OCI-LY1 (cell line): ENCODE results near the gene COLEC12.

Experiments used
- H2AFZ ChIP-seq: fragments of 200-600 bp; sonication (generic), shearing (Covaris generic); 2 replicates; pipeline ENCODE4 v1.6.0; 2014; ENCODE audit warnings: antibody characterized with exemption, mild to moderate bottlenecking, low read length
- H3F3A ChIP-seq: fragments of 200-600 bp; sonication (generic), shearing (Covaris generic); 2 replicates; pipeline ENCODE4 v1.6.0; 2014; ENCODE audit warnings: mild to moderate bottlenecking, antibody characterized with exemption, low read length, moderate library complexity; ENCODE audit not compliant: insufficient read depth
- H3K27ac ChIP-seq: fragments of 200-600 bp; sonication (generic); 2 replicates; pipeline ENCODE4 v1.5.1; 2014; ENCODE audit warnings: low read length, mixed run types, mild to moderate bottlenecking, low read depth; ENCODE audit not compliant: poor library complexity, severe bottlenecking
- H3K27me3 ChIP-seq: fragments of 200-600 bp; sonication (generic); 2 replicates; pipeline ENCODE4 v1.6.0; 2014; ENCODE audit warnings: antibody characterized with exemption, mild to moderate bottlenecking, low read length, moderate library complexity; ENCODE audit not compliant: insufficient read depth
- H3K36me3 ChIP-seq: fragments of 200-600 bp; sonication (generic); 2 replicates; pipeline ENCODE4 v1.6.1; 2014; ENCODE audit warnings: mild to moderate bottlenecking, antibody characterized with exemption, low read length, moderate library complexity, mixed read lengths; ENCODE audit not compliant: insufficient read depth
- H3K4me1 ChIP-seq: fragments of 200-600 bp; sonication (generic); 2 replicates; pipeline ENCODE4 v1.5.1; 2014; ENCODE audit warnings: mild to moderate bottlenecking, low read length, moderate library complexity; ENCODE audit not compliant: insufficient read depth, severe bottlenecking
- H3K4me2 ChIP-seq: fragments of 200-600 bp; sonication (generic), shearing (Covaris generic); 2 replicates; pipeline ENCODE4 v1.6.1; 2014; ENCODE audit warnings: low read length
- H3K4me3 ChIP-seq: fragments of 200-600 bp; sonication (generic); 2 replicates; pipeline ENCODE4 v1.5.1; 2014; ENCODE audit warnings: low read length, low read depth, mild to moderate bottlenecking, mixed read lengths; ENCODE audit not compliant: poor library complexity, severe bottlenecking
- H3K79me2 ChIP-seq: fragments of 200-600 bp; shearing (Covaris generic); 2 replicates; pipeline ENCODE4 v1.6.1; 2016; ENCODE audit warnings: mixed run types, low read length, mixed read lengths; ENCODE audit not compliant: insufficient read depth
- H3K9ac ChIP-seq: fragments of 200-600 bp; sonication (generic), shearing (Covaris generic); 2 replicates; pipeline ENCODE4 v1.6.1; 2014; ENCODE audit warnings: mild to moderate bottlenecking, low read length, mixed read lengths
- H3K9me2 ChIP-seq: fragments of 200-600 bp; sonication (generic), shearing (Covaris generic); 2 replicates; pipeline ENCODE4 v1.6.1; 2014; ENCODE audit warnings: low read depth, mild to moderate bottlenecking, low read length, mixed read lengths
- H3K9me3 ChIP-seq: fragments of 200-600 bp; shearing (Covaris generic); 2 replicates; pipeline ENCODE4 v1.6.1; 2014; ENCODE audit warnings: low read length, mixed read lengths
- H4K20me1 ChIP-seq: fragments of 200-600 bp; sonication (generic), shearing (Covaris generic); 2 replicates; pipeline ENCODE4 v1.6.0; 2016; ENCODE audit warnings: mild to moderate bottlenecking, low read length; ENCODE audit not compliant: insufficient read depth
- EZH2 ChIP-seq: fragments of 200-600 bp; sonication (generic), shearing (Covaris generic); IDR thresholded peaks from 2 replicates; pipeline ENCODE4 v1.8.0; 2017; ENCODE audit warnings: borderline replicate concordance, mixed run types, mild to moderate bottlenecking, antibody characterized with exemption, low read length, moderate library complexity, mixed read lengths
- TF ChIP-seq, protein P1 (sequence below): fragments of 200-600 bp; sonication (generic), shearing (Covaris generic); IDR thresholded peaks from 2 replicates; pipeline ENCODE4 v1.5.1; 2017; ENCODE audit warnings: mild to moderate bottlenecking, antibody characterized with exemption, low read length, moderate library complexity, mixed read lengths

The COLEC12 gene

DNA sequence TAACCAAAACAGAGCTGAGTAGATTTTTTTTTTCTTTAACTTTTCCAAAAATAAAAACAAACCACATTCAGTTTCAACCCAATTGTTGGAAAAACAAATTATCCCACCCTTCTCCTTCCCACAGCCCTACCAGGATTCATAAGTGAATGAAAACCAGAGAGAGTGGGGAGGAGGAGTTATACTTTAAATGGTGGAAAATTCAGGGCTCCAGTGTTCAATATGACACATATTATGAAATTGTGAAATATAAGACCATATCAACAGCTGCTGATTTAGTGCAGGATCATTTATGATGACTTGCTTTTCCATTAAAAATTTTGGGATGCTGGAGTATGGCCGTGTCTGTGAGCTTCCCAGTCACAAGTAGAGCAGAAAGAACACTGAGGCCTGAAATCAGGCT is 26.7 kb downstream of the COLEC12 start:
- no peaks in the 10 kb centered on the region for H3K9me2 ChIP-seq
- H3K79me2 ChIP-seq, result no peaks in the 10 kb centered on the region
- H3K36me3 ChIP-seq, result no peaks in the 10 kb centered on the region
- TF ChIP-seq, protein P1, sequence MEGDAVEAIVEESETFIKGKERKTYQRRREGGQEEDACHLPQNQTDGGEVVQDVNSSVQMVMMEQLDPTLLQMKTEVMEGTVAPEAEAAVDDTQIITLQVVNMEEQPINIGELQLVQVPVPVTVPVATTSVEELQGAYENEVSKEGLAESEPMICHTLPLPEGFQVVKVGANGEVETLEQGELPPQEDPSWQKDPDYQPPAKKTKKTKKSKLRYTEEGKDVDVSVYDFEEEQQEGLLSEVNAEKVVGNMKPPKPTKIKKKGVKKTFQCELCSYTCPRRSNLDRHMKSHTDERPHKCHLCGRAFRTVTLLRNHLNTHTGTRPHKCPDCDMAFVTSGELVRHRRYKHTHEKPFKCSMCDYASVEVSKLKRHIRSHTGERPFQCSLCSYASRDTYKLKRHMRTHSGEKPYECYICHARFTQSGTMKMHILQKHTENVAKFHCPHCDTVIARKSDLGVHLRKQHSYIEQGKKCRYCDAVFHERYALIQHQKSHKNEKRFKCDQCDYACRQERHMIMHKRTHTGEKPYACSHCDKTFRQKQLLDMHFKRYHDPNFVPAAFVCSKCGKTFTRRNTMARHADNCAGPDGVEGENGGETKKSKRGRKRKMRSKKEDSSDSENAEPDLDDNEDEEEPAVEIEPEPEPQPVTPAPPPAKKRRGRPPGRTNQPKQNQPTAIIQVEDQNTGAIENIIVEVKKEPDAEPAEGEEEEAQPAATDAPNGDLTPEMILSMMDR, result no peak
- no peak overlapping the region for H3K4me3 ChIP-seq
- no peaks in the 10 kb centered on the region for H4K20me1 ChIP-seq
- H3F3A ChIP-seq, result no peaks in the 10 kb centered on the region
- H3K27me3 ChIP-seq, result no peaks in the 10 kb centered on the region
- no peak overlapping the region for H3K4me2 ChIP-seq
- no peaks in the 10 kb centered on the region for H3K4me1 ChIP-seq
- no peaks in the 10 kb centered on the region for H3K9me3 ChIP-seq
- H2AFZ ChIP-seq, result no peak overlapping the region
- H3K9ac ChIP-seq, result no peak overlapping the region
- no peak overlapping the region for H3K27ac ChIP-seq

DNA sequence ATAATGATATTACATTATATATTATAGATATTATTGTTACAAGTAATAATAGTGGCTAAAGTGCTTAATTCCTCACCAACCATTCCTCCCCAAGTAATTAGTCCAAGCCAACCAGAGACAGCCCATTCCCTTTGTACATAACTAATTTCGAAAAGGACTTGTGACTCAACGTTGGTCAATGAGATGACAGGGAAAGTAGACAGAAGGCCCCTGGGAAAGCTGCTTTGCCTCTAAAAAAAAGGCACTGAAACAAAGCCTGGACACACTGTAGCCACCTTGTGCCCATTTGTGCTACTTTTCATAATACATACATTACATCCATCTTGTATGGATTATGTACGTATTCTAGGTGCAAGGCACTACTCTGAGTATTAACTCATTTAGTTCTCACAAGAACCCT is 28.8 kb downstream of the COLEC12 start:
- H3K36me3 ChIP-seq, result no peaks in the 10 kb centered on the region
- no peak overlapping the region for H2AFZ ChIP-seq
- H3K27me3 ChIP-seq, result no peaks in the 10 kb centered on the region
- no peak overlapping the region for H3K4me3 ChIP-seq
- H4K20me1 ChIP-seq, result no peaks in the 10 kb centered on the region
- no peak overlapping the region for H3K9ac ChIP-seq
- TF ChIP-seq EZH2, result no peak
- TF ChIP-seq, protein P1, result no peak
- no peaks in the 10 kb centered on the region for H3F3A ChIP-seq
- no peaks in the 10 kb centered on the region for H3K9me2 ChIP-seq
- H3K4me2 ChIP-seq, result no peak overlapping the region
- H3K79me2 ChIP-seq, result no peaks in the 10 kb centered on the region
- no peaks in the 10 kb centered on the region for H3K4me1 ChIP-seq
- no peaks in the 10 kb centered on the region for H3K9me3 ChIP-seq
- H3K27ac ChIP-seq, result no peak overlapping the region

DNA sequence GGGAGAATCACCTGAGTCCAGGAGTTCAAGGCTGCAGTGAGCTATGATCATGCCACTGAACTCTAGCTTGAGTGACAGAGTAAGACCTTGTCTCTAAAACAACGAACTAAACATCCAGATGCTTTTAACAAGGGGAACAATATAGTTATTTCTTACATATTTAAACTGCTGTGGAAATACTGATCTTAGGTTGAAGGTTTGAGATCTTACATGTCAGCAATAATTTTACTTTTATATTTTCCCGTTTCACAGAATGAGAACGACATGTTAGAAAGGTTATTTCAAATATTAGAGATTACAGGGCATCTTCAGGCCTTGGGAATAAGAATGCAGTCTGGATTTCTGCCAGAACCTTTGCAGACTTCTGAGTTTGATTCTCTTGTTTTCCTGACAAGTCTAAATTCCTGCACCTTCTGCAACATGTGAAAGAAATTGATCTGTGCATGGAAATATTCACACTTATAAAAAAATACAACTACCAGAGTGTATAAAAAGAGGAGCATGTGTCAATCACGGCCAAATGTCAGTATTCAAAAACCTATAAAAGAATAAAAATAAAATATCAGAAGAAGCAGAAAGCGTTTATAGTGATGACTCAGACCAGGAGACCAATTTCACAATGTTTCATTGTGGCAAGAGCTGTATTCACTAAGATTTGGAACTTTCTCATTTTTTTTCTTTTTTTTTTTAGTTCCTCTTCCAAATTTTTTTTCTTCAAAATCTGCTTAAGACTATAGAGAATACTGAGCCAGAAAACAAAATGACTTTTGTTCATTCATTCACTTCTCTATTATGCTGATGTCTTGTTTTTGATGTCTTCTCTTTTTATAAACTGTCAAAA is 29.6 kb downstream of the COLEC12 start:
- no peaks in the 10 kb centered on the region for H3K9me2 ChIP-seq
- no peaks in the 10 kb centered on the region for H3F3A ChIP-seq
- no peaks in the 10 kb centered on the region for H4K20me1 ChIP-seq
- H2AFZ ChIP-seq, result no peak overlapping the region
- no peaks in the 10 kb centered on the region for H3K36me3 ChIP-seq
- H3K4me1 ChIP-seq, result no peaks in the 10 kb centered on the region
- TF ChIP-seq, protein P1, result no peak
- TF ChIP-seq EZH2, result no peak
- H3K4me3 ChIP-seq, result no peak overlapping the region
- no peak overlapping the region for H3K9ac ChIP-seq
- H3K27me3 ChIP-seq, result no peaks in the 10 kb centered on the region
- H3K9me3 ChIP-seq, result no peaks in the 10 kb centered on the region
- no peak overlapping the region for H3K27ac ChIP-seq
- no peaks in the 10 kb centered on the region for H3K79me2 ChIP-seq
- no peak overlapping the region for H3K4me2 ChIP-seq
